ENCODE measurements around the gene MAP3K14. TPM values are rescaled to one million over a fixed set of nuclear protein-coding genes. Genes with fewer than 3 reads are reported as not detected.

The MAP3K14 gene
- total RNA-seq, 1 donor from 2014 or later = 1.6 TPM

DNA sequence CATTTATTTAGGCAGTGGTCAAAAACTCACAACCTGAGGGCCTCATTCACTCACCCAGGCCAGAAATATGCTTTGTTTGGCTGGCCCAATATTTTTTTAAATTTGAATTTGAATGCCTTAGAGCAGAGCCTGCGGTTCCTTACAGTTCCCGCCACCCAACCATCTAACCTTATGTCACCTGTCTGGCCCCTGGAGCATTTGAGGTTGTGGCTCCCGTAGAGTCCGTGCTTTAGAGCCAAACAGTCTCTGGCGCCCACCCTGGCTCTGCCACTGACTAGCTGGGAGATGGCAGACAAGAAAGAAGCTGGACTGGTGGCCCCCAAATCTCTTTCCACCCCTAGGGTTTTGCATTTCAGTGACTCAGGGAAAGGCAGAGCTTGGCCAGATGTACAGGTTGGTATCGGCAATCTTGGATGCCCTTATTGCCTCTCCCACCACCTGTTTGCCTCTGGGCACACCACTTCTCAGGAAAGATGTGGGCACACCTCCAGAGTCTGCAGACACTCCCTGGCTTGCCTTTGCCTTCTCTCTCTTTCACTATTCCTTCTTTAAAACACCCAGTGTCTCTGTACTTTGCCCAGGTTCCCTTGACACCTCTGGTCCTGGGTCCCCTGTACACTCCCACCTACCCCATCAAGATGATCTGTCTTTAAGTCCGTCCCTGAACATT is 1.9 kb upstream of the MAP3K14 start:
- Histone ChIP-seq H3K9ac (ENCODE audit: low read depth in 1 of 3, low read length in 3 of 3) (no peak overlapping the region), H3K9me3 (ENCODE audit: control insufficient read depth in 3 of 3, low read length in 3 of 3) (no peaks in the 10 kb centered on the region), H3K27ac (ENCODE audit: low read depth, low read length) (peak overlapping the region; percentile 2), H3K27me3 (ENCODE audit: control insufficient read depth in 3 of 3, insufficient read depth in 3 of 3, low read length in 3 of 3) (no peaks in the 10 kb centered on the region), H3K36me3 (ENCODE audit: control insufficient read depth in 3 of 3, insufficient read depth in 3 of 3, low read length in 3 of 3) (no peaks in the 10 kb centered on the region), H3K4me1 (ENCODE audit: control insufficient read depth in 3 of 3, insufficient read depth in 3 of 3, low read length in 3 of 3) (peaks cover 40 to 58% (median 40%) of the 10 kb centered on the region in 3 donors), H3K4me3 (ENCODE audit: low read length in 3 of 3) (no peak overlapping the region)

DNA sequence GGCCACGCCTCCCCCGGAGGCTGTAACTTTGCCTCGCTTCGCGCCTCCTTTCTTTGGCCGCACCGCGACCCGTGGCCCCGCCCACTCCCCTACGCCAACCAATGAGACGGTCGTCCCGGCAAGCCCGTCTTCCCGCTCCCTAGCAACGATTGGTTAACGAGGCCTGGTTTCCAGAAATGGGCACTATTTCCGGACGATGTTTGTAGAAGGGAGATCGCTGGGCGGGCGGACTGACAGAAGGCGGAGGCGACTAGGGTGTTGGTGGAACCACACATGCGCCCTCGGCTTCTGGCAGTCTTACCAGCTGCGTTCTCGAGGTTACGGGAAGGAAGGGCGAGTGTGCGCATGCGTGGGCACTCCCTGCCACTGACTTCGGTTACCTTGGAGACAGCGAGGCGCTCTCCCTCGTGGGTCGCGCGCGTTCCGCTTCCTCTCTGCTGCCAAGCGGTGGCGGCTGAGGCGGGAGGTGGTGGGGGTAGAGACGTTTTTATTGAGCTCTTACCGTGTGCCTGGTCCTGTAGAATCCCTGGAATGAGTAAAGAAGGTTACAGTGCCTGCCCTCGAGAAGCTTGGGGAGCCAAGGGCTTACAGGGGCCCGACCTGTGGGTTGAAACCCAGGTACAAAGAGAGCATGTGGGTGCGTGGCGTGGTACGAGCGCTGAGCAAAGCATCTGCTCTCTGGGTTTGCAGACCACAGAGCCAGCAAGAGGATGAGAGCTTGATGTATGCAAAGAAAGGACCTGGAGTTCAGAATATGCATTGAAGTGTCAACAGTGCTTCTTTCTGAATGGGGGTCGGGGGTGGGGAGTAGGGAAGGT is 500 bp upstream of the MAP3K14 start:
- peaks cover 54 to 71% (median 54%) of the 10 kb centered on the region in 3 donors for H3K4me1 ChIP-seq (ENCODE audit: control insufficient read depth in 3 of 3, insufficient read depth in 3 of 3, low read length in 3 of 3)
- H3K4me3 ChIP-seq (ENCODE audit: low read length in 3 of 3) = peak overlapping the region; percentile 78 to 81 (median 79)
- no peaks in the 10 kb centered on the region for H3K9me3 ChIP-seq (ENCODE audit: control insufficient read depth in 3 of 3, low read length in 3 of 3)
- H3K9ac ChIP-seq (ENCODE audit: low read depth in 1 of 3, low read length in 3 of 3) = peak overlapping the region; percentile 71 to 93 (median 80)
- H3K36me3 ChIP-seq (ENCODE audit: control insufficient read depth in 3 of 3, insufficient read depth in 3 of 3, low read length in 3 of 3) = no peaks in the 10 kb centered on the region
- H3K27ac ChIP-seq (ENCODE audit: low read depth, low read length) = peak overlapping the region; percentile 88
- H3K27me3 ChIP-seq (ENCODE audit: control insufficient read depth in 3 of 3, insufficient read depth in 3 of 3, low read length in 3 of 3) = no peaks in the 10 kb centered on the region

DNA sequence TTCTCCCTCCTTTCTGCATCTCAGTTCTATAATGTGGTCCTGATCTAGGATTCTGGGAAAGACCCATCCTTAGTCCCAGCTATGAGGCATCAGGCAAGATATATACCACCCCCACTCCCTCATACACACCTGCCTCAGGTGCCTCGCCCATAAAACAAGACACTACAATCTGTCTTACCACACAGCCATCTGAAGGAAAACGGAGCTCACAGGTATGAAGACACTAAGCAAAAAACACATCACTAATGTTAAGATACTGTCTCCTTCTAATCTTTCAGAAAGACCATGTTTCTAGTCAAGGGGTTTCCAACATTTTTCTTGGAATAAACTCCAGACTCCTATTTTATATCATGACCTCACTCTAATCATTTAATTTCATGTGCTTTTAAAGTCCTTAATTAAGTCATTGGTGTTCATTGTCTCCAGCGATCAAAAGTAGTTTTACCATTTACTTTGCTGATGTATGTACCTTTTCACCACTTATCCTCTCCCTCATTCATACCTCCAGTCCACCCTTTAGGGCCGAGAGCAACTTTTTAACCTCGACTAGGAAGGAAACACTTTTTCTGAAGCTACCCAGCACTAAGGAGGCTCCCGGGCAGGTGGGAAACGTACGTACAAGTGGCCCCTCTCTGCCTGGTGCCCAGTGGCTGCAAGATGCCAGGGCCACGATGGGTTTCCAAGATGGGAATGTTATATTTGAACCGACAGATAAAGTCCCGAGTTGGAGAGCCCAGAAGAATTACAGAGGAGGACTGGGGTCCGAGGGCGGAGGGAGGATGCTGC is 979 bp downstream of the MAP3K14 start:
- Histone ChIP-seq H3K4me1 (ENCODE audit: control insufficient read depth in 3 of 3, insufficient read depth in 3 of 3, low read length in 3 of 3) (peaks cover 62 to 75% (median 68%) of the 10 kb centered on the region in 3 donors), H3K4me3 (ENCODE audit: low read length in 3 of 3) (peak overlapping the region; percentile 89 to 90 (median 90)), H3K27me3 (ENCODE audit: control insufficient read depth in 3 of 3, insufficient read depth in 3 of 3, low read length in 3 of 3) (no peaks in the 10 kb centered on the region), H3K27ac (ENCODE audit: low read depth, low read length) (peak overlapping the region; percentile 88), H3K9ac (ENCODE audit: low read depth in 1 of 3, low read length in 3 of 3) (peak overlapping the region; percentile 86 to 93 (median 92)), H3K36me3 (ENCODE audit: control insufficient read depth in 3 of 3, insufficient read depth in 3 of 3, low read length in 3 of 3) (no peaks in the 10 kb centered on the region), H3K9me3 (ENCODE audit: control insufficient read depth in 3 of 3, low read length in 3 of 3) (no peaks in the 10 kb centered on the region)

DNA sequence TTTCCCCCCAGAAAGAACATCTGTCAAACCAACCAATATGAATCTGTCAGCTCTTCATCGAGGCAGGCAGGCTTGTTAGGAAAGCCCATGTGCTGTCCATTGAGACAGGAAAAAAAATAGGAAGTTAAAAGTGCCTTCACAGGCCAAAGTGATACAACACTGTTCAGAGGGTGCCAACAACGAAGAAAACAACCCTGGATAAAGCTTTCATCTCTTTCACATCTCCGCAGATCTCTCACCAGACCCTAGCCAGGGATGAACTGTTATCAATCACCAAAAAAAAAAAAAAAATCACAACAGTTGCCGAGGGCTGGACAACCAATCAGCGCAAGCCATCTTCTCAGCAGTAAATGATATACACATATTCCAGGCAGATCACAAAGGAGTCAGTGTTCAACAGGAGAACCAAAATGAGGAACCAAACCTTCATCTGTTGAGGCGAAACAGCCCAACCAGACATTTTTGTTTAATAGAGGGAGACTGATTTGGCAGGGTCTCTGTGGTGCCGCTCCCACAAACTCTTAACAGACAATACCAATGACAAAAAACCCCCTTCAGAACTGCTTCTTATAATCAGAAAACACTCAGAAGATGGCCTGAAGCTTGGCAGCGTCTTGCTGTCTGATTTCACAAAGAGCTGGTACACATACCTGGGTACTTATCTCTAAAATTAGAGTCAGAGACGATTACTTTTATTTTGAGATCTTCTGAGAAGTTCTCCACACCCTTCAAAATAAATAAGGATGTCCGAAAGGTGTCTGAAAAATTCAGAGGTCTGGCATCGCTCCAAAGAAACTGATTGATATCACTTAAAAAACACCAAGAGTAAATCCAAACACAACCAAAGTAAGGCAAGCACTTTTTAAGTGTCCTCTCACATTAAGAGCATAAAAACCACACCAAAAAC is 1.8 kb downstream of the MAP3K14 start:
- H3K4me3 ChIP-seq (ENCODE audit: low read length in 3 of 3) = peak overlapping the region; percentile 89 to 90 (median 90)
- peak overlapping the region; percentile 88 for H3K27ac ChIP-seq (ENCODE audit: low read depth, low read length)
- no peaks in the 10 kb centered on the region for H3K27me3 ChIP-seq (ENCODE audit: control insufficient read depth in 3 of 3, insufficient read depth in 3 of 3, low read length in 3 of 3)
- H3K4me1 ChIP-seq (ENCODE audit: control insufficient read depth in 3 of 3, insufficient read depth in 3 of 3, low read length in 3 of 3) = peaks cover 68 to 79% (median 71%) of the 10 kb centered on the region in 3 donors
- H3K9me3 ChIP-seq (ENCODE audit: control insufficient read depth in 3 of 3, low read length in 3 of 3) = no peaks in the 10 kb centered on the region
- H3K9ac ChIP-seq (ENCODE audit: low read depth in 1 of 3, low read length in 3 of 3) = peak overlapping the region; percentile 86 to 93 (median 92)
- H3K36me3 ChIP-seq (ENCODE audit: control insufficient read depth in 3 of 3, insufficient read depth in 3 of 3, low read length in 3 of 3) = no peaks in the 10 kb centered on the region

DNA sequence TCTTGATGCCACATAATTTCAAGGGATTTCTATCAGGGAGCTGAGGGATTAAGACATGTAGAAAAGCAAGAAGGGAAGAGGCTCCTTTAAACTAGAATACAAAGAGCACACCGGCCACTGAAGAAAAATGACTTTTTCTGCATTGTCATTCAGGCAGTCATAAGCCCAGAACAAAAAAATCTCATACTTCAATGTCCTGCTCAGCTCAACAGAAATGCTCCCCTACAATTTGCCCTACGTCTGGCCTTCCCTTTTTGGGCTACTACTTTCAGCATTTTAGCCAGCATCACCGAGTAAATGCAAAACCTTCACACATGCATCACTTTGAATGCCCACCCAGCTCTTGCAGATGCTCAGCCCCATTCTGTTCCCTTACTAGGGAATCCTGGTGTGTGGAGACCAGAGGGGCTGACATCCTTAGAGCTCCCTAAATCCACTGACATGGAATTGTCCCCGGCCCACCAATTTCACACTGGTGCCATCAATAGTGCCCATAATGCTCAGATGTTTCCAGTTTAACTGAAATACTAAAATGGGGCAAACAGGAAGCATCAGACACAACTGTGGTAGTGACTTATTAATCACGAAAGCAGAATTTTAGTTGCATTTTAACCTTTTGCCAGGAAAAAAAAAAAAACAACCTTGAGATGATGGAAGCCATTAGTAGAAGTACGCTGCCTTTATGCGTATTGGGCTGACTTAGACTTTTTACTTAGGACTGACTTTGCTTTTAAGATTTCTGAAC is 2.7 kb downstream of the MAP3K14 start:
- Histone ChIP-seq H3K27me3 (ENCODE audit: control insufficient read depth in 3 of 3, insufficient read depth in 3 of 3, low read length in 3 of 3) (no peaks in the 10 kb centered on the region), H3K4me3 (ENCODE audit: low read length in 3 of 3) (peak overlapping the region; percentile 7 to 49 (median 31)), H3K36me3 (ENCODE audit: control insufficient read depth in 3 of 3, insufficient read depth in 3 of 3, low read length in 3 of 3) (no peaks in the 10 kb centered on the region), H3K9ac (ENCODE audit: low read depth in 1 of 3, low read length in 3 of 3) (peak overlapping the region; percentile 83 to 93 (median 92)), H3K27ac (ENCODE audit: low read depth, low read length) (peak overlapping the region; percentile 88), H3K9me3 (ENCODE audit: control insufficient read depth in 3 of 3, low read length in 3 of 3) (no peaks in the 10 kb centered on the region), H3K4me1 (ENCODE audit: control insufficient read depth in 3 of 3, insufficient read depth in 3 of 3, low read length in 3 of 3) (peaks cover 76 to 80% (median 78%) of the 10 kb centered on the region in 3 donors)

DNA sequence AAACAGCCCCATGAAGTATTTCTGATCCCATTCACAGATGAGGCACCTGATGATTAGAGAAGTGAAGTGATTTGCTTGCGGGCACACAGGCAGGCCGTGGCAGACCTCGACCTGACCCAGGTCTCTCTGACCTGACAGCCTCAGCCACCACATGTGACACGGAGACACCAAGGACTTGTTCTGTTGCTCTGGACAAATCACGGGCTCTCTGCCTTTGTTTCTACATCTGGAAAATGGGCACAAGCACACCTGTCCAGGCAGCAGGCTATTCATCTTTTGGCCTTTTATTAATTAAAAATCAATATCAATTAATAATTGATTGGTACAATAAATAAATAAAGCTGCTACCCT is 3.4 kb downstream of the MAP3K14 start:
- peak overlapping the region; percentile 88 for H3K27ac ChIP-seq (ENCODE audit: low read depth, low read length)
- H3K4me1 ChIP-seq (ENCODE audit: control insufficient read depth in 3 of 3, insufficient read depth in 3 of 3, low read length in 3 of 3) = peaks cover 74 to 82% (median 77%) of the 10 kb centered on the region in 3 donors
- no peaks in the 10 kb centered on the region for H3K36me3 ChIP-seq (ENCODE audit: control insufficient read depth in 3 of 3, insufficient read depth in 3 of 3, low read length in 3 of 3)
- no peak overlapping the region for H3K4me3 ChIP-seq (ENCODE audit: low read length in 3 of 3)
- peak overlapping the region; percentile 48 to 92 (median 83) for H3K9ac ChIP-seq (ENCODE audit: low read depth in 1 of 3, low read length in 3 of 3)
- H3K9me3 ChIP-seq (ENCODE audit: control insufficient read depth in 3 of 3, low read length in 3 of 3) = no peaks in the 10 kb centered on the region
- no peaks in the 10 kb centered on the region for H3K27me3 ChIP-seq (ENCODE audit: control insufficient read depth in 3 of 3, insufficient read depth in 3 of 3, low read length in 3 of 3)

DNA sequence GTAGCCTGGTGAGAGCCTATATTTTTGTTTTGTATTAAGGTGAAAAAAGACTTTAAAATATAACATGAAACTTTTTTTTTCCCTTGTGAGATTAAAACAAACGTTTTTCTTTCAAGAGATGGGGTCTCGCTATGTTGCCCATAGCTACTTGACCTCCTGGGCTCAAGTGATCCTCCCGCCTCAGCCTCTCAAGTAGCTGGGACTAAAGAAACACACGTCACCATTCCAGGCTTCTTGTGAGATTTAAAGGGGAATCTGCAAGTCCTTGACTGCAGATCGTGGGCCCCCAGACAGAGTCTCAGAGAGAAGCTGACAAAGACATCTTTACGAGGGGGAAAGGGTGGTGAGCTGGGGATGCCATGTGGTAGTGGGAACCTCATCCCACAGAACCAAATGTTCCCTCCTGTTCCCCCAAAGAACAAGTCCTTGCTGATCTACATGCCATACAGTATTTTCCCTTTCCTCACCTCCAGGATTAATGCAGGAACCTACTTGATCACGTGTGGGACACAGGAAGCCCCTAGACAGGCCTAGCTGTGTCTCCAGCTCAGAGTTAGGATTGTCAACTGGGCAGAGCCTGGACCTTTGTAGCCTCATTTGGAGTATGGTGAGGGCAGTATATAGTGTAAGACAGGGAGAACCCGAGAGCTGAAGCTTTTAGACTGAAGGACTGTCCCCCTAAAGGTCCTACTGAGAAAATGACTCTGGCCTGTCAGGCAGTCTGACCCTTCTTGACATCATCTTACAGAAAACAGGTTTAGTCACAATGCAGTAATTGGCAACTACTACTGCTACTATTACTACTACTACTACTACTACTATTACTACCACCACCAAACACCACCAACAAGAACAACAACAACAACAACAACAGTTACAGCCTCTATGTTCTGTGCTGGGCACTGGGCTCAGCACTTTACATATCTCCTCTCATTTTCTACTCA is 4.1 kb downstream of the MAP3K14 start:
- H3K27ac ChIP-seq (ENCODE audit: low read depth, low read length) = peak overlapping the region; percentile 88
- H3K4me1 ChIP-seq (ENCODE audit: control insufficient read depth in 3 of 3, insufficient read depth in 3 of 3, low read length in 3 of 3) = peaks cover 79 to 85% (median 82%) of the 10 kb centered on the region in 3 donors
- H3K27me3 ChIP-seq (ENCODE audit: control insufficient read depth in 3 of 3, insufficient read depth in 3 of 3, low read length in 3 of 3) = no peaks in the 10 kb centered on the region
- peaks cover 0 to 2% (median 0%) of the 10 kb centered on the region in 3 donors for H3K36me3 ChIP-seq (ENCODE audit: control insufficient read depth in 3 of 3, insufficient read depth in 3 of 3, low read length in 3 of 3)
- peak overlapping the region; percentile 83 to 92 (median 91) for H3K9ac ChIP-seq (ENCODE audit: low read depth in 1 of 3, low read length in 3 of 3)
- no peaks in the 10 kb centered on the region for H3K9me3 ChIP-seq (ENCODE audit: control insufficient read depth in 3 of 3, low read length in 3 of 3)
- H3K4me3 ChIP-seq (ENCODE audit: low read length in 3 of 3) = peak overlapping the region; percentile 60 to 74 (median 70)

All from skeletal muscle tissue (tissue), 4 donors.